Naive B cell (primary cell): ENCODE measurements around the gene CEACAM18. TPM values are rescaled to one million over a fixed set of nuclear protein-coding genes. Genes with fewer than 3 reads are reported as not detected.
"Not testable (repeated sequence)": the region's sequence is repeated elsewhere in the genome, so short reads cannot be mapped to it uniquely, and the experiment has no call there.

ENCODE experiments used
- ATAC-seq, 2 donors: fragments of 150-1000 bp; cut with Tn5 transposase; 2 replicates each; pipeline ENCODE4 v1.10.0; 2021; ENCODE audit warnings: low read depth in 2 of 2, mild to moderate bottlenecking in 2 of 2, moderate library complexity in 2 of 2
- DNase-seq: peaks from one replicate; pipeline ENCODE4 v3.0.0; 2022
- H3K27ac Mint-ChIP-seq, 6 donors: one replicate each; pipeline ENCODE4 v1.8.0; 2020 to 2022; ENCODE audit warnings: mild to moderate bottlenecking in 6 of 6, mixed read lengths in 6 of 6, moderate library complexity in 5 of 6, inconsistent platforms in 2 of 6
- H3K27me3 Mint-ChIP-seq, 3 donors: one replicate each; pipeline ENCODE4 v1.8.0; 2021 to 2022; ENCODE audit warnings: mixed read lengths in 3 of 3, mild to moderate bottlenecking in 1 of 3
- H3K36me3 Mint-ChIP-seq, 2 donors: one replicate each; pipeline ENCODE4 v1.8.0; 2020 to 2022; ENCODE audit warnings: mixed read lengths in 2 of 2, inconsistent platforms in 1 of 2, mild to moderate bottlenecking in 1 of 2
- H3K4me1 Mint-ChIP-seq, 3 donors: one replicate each; pipeline ENCODE4 v1.8.0; 2020 to 2022; ENCODE audit warnings: mixed read lengths in 3 of 3, inconsistent platforms in 1 of 3, mild to moderate bottlenecking in 1 of 3, moderate library complexity in 1 of 3
- H3K4me3 Mint-ChIP-seq, 8 donors: one replicate each; pipeline ENCODE4 v1.8.0; 2020 to 2022; ENCODE audit warnings: mild to moderate bottlenecking in 8 of 8, mixed read lengths in 8 of 8, moderate library complexity in 8 of 8, inconsistent platforms in 2 of 8
- H3K9me3 Mint-ChIP-seq, 7 donors: one replicate each; pipeline ENCODE4 v1.8.0; 2020 to 2022; ENCODE audit warnings: mixed read lengths in 7 of 7, mild to moderate bottlenecking in 5 of 7, inconsistent platforms in 2 of 7, moderate library complexity in 1 of 7
- polyA plus RNA-seq, 6 donors: library from polyadenylated mRNA; unstranded; fragments of 300-500 nt; fragmentation: Illumina TruSeq; gene quantifications; one replicate each; pipeline ENCODE4 v1.2.3, GENCODE V29; 2021; ENCODE audit warnings: low read depth in 6 of 6

CEACAM18 gene
- polyA plus RNA-seq = not detected

GRCh38 chr19:51478381-51479234 lies at the start of gene CEACAM18:
Gene CEACAM18, plus strand, starts transcription at chr19:51478539.
- no peak within 1 kb of the TSS for H3K4me3 Mint-ChIP-seq
- H3K9me3 Mint-ChIP-seq = peaks cover 0 to 4% (median 0%) of the 10 kb centered on the region in 7 donors
- H3K27me3 Mint-ChIP-seq = peaks cover 21 to 64% (median 50%) of the 10 kb centered on the region in 3 donors
- DNase-seq (no peak), ATAC-seq (no peak)
- H3K36me3 Mint-ChIP-seq = no peaks in the 10 kb centered on the region
- peak within 1 kb of the TSS in 2 of 6 donors; percentile 66 to 81 for H3K27ac Mint-ChIP-seq
- H3K4me1 Mint-ChIP-seq = peaks cover 0 to 6% (median 1%) of the 10 kb centered on the region in 3 donors

DNA sequence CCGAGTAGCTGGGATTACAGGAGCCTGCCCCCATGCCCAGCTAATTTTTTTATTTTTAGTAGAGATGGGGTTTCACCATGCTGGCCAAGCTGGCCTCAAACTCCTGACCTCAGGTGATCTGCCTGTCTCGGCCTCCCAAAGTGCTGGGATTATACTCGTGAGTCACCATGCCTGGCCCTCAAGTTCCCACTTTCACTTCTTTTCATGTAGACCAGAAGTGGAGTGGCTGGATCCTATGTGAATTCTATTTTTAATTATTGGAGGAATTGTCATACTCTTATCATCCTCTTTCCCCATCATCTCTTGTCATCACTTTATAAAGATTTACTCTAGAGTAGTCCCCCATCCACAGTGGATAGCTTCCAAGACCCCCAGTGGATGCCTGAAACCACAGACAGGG lies 48.1 kb upstream of the CEACAM18 start:
- no peak overlapping the region for H3K4me3 Mint-ChIP-seq
- no peaks in the 10 kb centered on the region for H3K9me3 Mint-ChIP-seq
- H3K36me3 Mint-ChIP-seq = no peaks in the 10 kb centered on the region
- H3K27me3 Mint-ChIP-seq = peaks cover 9 to 21% (median 16%) of the 10 kb centered on the region in 3 donors
- ATAC-seq (no peak), DNase-seq (no peak)
- no peaks in the 10 kb centered on the region for H3K4me1 Mint-ChIP-seq
- no peak overlapping the region for H3K27ac Mint-ChIP-seq

DNA sequence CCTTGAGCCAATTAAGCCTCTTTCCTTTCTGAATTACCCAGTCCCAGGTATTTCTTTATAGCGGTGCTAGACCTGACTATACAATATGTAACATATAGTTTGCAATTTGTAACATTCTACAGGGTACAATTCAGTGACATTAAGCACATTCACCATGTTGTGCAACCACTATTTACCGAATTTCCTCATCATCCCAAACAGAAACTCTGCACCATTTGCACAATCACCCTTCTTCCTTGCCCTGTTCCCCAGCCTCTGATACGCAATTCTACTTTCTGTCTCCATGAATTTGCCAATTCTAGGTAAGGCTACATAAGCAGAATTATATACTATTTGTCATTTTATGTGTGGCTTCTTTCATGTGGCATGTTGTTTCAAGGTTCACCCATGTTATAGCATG lies 47.2 kb upstream of the CEACAM18 start:
- Mint-ChIP-seq H3K9me3 (no peaks in the 10 kb centered on the region), H3K27ac (no peak overlapping the region), H3K36me3 (no peaks in the 10 kb centered on the region), H3K4me1 (no peaks in the 10 kb centered on the region), H3K4me3 (peak overlapping the region in 1 of 8 donors; percentile 57), H3K27me3 (peaks cover 9 to 16% (median 13%) of the 10 kb centered on the region in 3 donors)
- ATAC-seq (no peak), DNase-seq (no peak)

GRCh38 chr19:51433043-51433442 lies 45.3 kb upstream of the CEACAM18 start:
- Mint-ChIP-seq H3K4me3 (no peak overlapping the region), H3K9me3 (no peaks in the 10 kb centered on the region), H3K36me3 (no peaks in the 10 kb centered on the region), H3K4me1 (peaks cover 0 to 2% (median 0%) of the 10 kb centered on the region in 3 donors), H3K27me3 (peaks cover 9 to 15% (median 14%) of the 10 kb centered on the region in 3 donors), H3K27ac (no peak overlapping the region)
- DNase-seq (no peak), ATAC-seq (no peak)

- H3K27ac Mint-ChIP-seq = no peak overlapping the region
- no peaks in the 10 kb centered on the region for H3K9me3 Mint-ChIP-seq
- no peak for ATAC-seq
- no peaks in the 10 kb centered on the region for H3K36me3 Mint-ChIP-seq
- H3K4me1 Mint-ChIP-seq = peaks cover 5 to 11% (median 9%) of the 10 kb centered on the region in 3 donors
- peaks cover 9 to 20% (median 12%) of the 10 kb centered on the region in 3 donors for H3K27me3 Mint-ChIP-seq
- no peak overlapping the region for H3K4me3 Mint-ChIP-seq
- DNase-seq = no peak
Observed at GRCh38 chr19:51434456-51434855, 43.9 kb upstream of the CEACAM18 start.

- Mint-ChIP-seq H3K36me3 (no peaks in the 10 kb centered on the region), H3K4me3 (no peak overlapping the region), H3K9me3 (no peaks in the 10 kb centered on the region), H3K27me3 (peaks cover 8 to 19% (median 9%) of the 10 kb centered on the region in 3 donors), H3K4me1 (peaks cover 25 to 38% (median 38%) of the 10 kb centered on the region in 3 donors), H3K27ac (peak overlapping the region in 2 of 6 donors; percentile 32 to 51)
- DNase-seq (peak; percentile 57), ATAC-seq (peak in 1 of 2 donors; percentile 33)
Observed at GRCh38 chr19:51439021-51439465, 39.3 kb upstream of the CEACAM18 start.

GRCh38 chr19:51440052-51440451 lies 38.3 kb upstream of the CEACAM18 start:
- Mint-ChIP-seq H3K9me3 (no peaks in the 10 kb centered on the region), H3K36me3 (no peaks in the 10 kb centered on the region), H3K27me3 (peaks cover 8 to 21% (median 9%) of the 10 kb centered on the region in 3 donors), H3K27ac (peak overlapping the region in 4 of 6 donors; percentile 38 to 91 (median 90)), H3K4me1 (peaks cover 25 to 38% (median 38%) of the 10 kb centered on the region in 3 donors), H3K4me3 (peak overlapping the region in 1 of 8 donors; percentile 12)
- ATAC-seq (no peak), DNase-seq (no peak)

GRCh38 chr19:51440846-51441409 lies 37.4 kb upstream of the CEACAM18 start:
- no peaks in the 10 kb centered on the region for H3K9me3 Mint-ChIP-seq
- peak overlapping the region; percentile 4 to 97 (median 94) for H3K27ac Mint-ChIP-seq
- no peak for ATAC-seq
- peak overlapping the region in 6 of 8 donors; percentile 48 to 81 (median 74) for H3K4me3 Mint-ChIP-seq
- peaks cover 9 to 29% (median 12%) of the 10 kb centered on the region in 3 donors for H3K27me3 Mint-ChIP-seq
- DNase-seq = no peak
- H3K36me3 Mint-ChIP-seq = no peaks in the 10 kb centered on the region
- H3K4me1 Mint-ChIP-seq = peaks cover 25 to 38% (median 38%) of the 10 kb centered on the region in 3 donors

DNA sequence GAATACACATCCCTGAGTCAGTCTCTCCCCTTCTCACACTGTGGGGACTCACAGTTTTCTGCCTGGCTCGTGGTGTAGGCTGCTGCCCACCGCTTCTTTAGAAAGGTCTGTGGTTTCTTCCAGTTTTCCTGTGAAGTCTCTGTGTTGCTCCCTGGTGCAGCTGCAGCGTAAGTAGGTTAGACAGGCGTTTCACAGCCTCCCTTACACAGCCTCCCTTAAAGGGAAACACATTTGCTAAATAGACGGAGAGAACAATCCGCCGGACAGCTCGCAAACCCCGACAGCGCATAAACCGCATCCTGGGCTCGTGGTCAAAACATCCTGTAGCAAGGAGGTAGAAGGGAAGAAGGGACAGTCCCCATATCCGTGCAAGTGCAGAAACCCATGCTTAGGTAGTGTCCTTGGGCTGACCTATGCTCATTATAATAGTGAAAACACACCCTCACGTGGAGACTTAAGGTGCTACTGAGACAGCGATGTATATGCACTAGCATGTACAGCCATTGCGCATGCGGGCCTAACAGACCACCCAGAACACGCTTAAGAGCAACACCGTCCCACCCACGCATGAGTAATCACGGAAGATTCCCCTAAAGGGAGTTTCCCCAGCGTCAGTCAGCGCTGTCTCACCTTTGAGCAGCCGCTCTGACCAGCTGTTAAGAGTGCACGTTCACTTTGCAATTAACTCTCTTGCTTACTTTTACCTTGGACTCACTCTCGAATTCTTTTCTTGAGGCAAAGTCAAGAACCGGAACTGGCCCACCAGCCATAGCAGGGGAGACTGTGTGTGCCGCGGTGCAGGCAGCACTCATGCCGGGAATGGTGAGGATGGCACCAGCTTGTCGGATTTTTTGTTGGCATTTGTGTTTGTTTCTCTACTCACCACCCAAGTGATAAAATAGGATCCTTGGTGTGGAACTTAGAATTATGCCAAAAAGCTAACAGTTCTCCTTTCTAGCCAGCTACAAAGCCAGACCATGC lies 36.6 kb upstream of the CEACAM18 start:
- peak; percentile 83 to 86 for ATAC-seq
- peaks cover 0 to 3% (median 0%) of the 10 kb centered on the region in 7 donors for H3K9me3 Mint-ChIP-seq

DNA sequence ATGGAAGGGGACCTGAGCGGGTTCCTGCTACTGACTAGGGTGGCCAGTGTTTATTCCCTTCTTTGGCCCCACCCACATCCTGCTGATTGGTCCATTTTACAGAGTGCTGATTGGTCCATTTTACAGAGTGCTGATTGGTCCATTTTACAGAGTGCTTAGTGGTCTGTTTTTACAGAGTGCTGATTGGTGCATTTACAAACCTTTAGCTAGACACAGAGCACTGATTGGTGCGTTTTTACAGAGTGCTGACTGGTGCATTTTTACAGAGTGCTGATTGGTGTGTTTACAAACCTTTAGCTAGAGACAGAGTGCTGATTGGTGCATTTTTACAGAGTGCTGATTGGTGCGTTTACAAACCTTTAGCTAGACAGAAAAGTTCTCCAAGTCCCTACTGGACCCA lies 30.8 kb upstream of the CEACAM18 start:
- peaks cover 42 to 64% (median 42%) of the 10 kb centered on the region in 3 donors for H3K27me3 Mint-ChIP-seq
- peaks cover 0 to 19% (median 6%) of the 10 kb centered on the region in 7 donors for H3K9me3 Mint-ChIP-seq
- not testable (repeated sequence) for DNase-seq, H3K4me3 Mint-ChIP-seq, ATAC-seq, H3K27ac Mint-ChIP-seq, H3K36me3 Mint-ChIP-seq
- H3K4me1 Mint-ChIP-seq = peaks cover 11 to 19% (median 12%) of the 10 kb centered on the region in 3 donors

More for the DNA sequence above, 36.6 kb upstream of the CEACAM18 start:
- no peaks in the 10 kb centered on the region for H3K36me3 Mint-ChIP-seq
- peaks cover 25 to 38% (median 38%) of the 10 kb centered on the region in 3 donors for H3K4me1 Mint-ChIP-seq
- DNase-seq = peak; percentile 80
- H3K4me3 Mint-ChIP-seq = peak overlapping the region; percentile 48 to 85 (median 74)
- peak overlapping the region; percentile 17 to 97 (median 94) for H3K27ac Mint-ChIP-seq
- peaks cover 6 to 24% (median 14%) of the 10 kb centered on the region in 3 donors for H3K27me3 Mint-ChIP-seq

DNA sequence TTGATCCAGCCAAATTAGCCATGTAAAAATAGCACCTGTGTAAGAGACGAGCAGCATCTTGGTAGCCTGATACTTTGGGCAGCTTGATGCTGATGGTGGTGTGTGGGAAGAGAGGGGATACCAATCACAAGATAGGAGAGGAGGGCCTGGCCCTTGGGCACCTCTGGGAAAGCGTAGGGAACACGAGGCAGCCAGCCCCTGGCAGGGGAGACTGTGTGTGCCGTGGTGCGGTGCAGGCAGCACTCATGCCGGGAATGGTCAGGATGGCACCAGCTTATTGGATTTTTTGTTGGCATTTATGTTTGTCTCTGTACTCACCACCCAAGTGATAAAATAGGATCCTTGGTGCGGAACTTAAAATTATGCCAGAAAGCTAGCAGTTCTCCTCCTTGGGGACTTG lies 30.3 kb upstream of the CEACAM18 start:
- no peak overlapping the region for H3K4me3 Mint-ChIP-seq
- peaks cover 7 to 14% (median 8%) of the 10 kb centered on the region in 3 donors for H3K4me1 Mint-ChIP-seq
- no peak overlapping the region for H3K27ac Mint-ChIP-seq

GRCh38 chr19:51448411-51449016 lies 29.8 kb upstream of the CEACAM18 start:
- peaks cover 6 to 10% (median 8%) of the 10 kb centered on the region in 3 donors for H3K4me1 Mint-ChIP-seq
- DNase-seq = no peak
- peaks cover 0 to 19% (median 6%) of the 10 kb centered on the region in 7 donors for H3K9me3 Mint-ChIP-seq
- no peak overlapping the region for H3K27ac Mint-ChIP-seq
- ATAC-seq = no peak
- H3K27me3 Mint-ChIP-seq = peaks cover 42 to 66% (median 45%) of the 10 kb centered on the region in 3 donors
- H3K4me3 Mint-ChIP-seq = peak overlapping the region in 1 of 8 donors; percentile 63
- peaks cover 5 to 8% of the 10 kb centered on the region in 2 donors for H3K36me3 Mint-ChIP-seq

More for the DNA sequence above, 30.3 kb upstream of the CEACAM18 start:
- peaks cover 0 to 19% (median 6%) of the 10 kb centered on the region in 7 donors for H3K9me3 Mint-ChIP-seq
- H3K36me3 Mint-ChIP-seq = peaks cover 5 to 8% of the 10 kb centered on the region in 2 donors
- peaks cover 42 to 65% (median 42%) of the 10 kb centered on the region in 3 donors for H3K27me3 Mint-ChIP-seq
- ATAC-seq (no peak), DNase-seq (no peak)
